Hair follicle dermal papilla cell (primary cell): ENCODE results near the gene FIZ1. TPM values are rescaled to one million over a fixed set of nuclear protein-coding genes. Genes with fewer than 3 reads are reported as not detected.

Experiments
- total RNA-seq: library from RNA; depleted of rRNA; stranded (reverse); fragments of >200 nt; gene quantifications from 2 replicates; pipeline ENCODE4 v1.2.3, GENCODE V29; 2012

FIZ1 gene
- 3.9 and 7.3 TPM in 2 replicates for total RNA-seq

GRCh38 chr19:55599468-55599841, at the start of gene FIZ1:
Gene FIZ1, minus strand, starts transcription at chr19:55599517. Its CDS starts 1,652 bp downstream, at chr19:55597865.

GRCh38 chr19:55647732-55648584, 48.6 kb upstream of the FIZ1 start, which contains the start of gene CCDC106:
Gene CCDC106, plus strand, starts transcription at chr19:55648212. Its CDS starts 835 bp downstream, at chr19:55649047.

GRCh38 chr19:55643003-55643886, 43.9 kb upstream of the FIZ1 start, which contains the start of gene ZNF581:
Gene ZNF581, plus strand, starts transcription at chr19:55643649. Its CDS starts 923 bp downstream, at chr19:55644572.

GRCh38 chr19:55640577-55641425, 41.5 kb upstream of the FIZ1 start, which contains the start of gene ZNF580:
Gene ZNF580, plus strand, starts transcription at chr19:55641002. Its CDS starts 1,507 bp downstream, at chr19:55642509.

GRCh38 chr19:55624109-55625003, 25.0 kb upstream of the FIZ1 start, which contains the start of gene ZNF784:
Gene ZNF784, minus strand, starts transcription at chr19:55624566. Its CDS starts 5 bp downstream, at chr19:55624561.

GRCh38 chr19:55605637-55606470, 6.5 kb upstream of the FIZ1 start, which contains the start of gene ZNF865:
Gene ZNF865, plus strand, starts transcription at chr19:55605647. Its CDS starts 7,972 bp downstream, at chr19:55613619.

GRCh38 chr19:55599842-55600661, 735 bp upstream of the FIZ1 start, which contains the start of gene ZNF524:
Gene ZNF524, plus strand, starts transcription at chr19:55600288. Its CDS starts 1,825 bp downstream, at chr19:55602113.

GRCh38 chr19:55580628-55581144, 18.6 kb downstream of the FIZ1 start, which contains the start of gene ZNF579:
Gene ZNF579, minus strand, starts transcription at chr19:55580848. Its CDS starts 1,209 bp downstream, at chr19:55579639.

GRCh38 chr19:55545443-55545842, 53.9 kb downstream of the FIZ1 start, which contains the start of gene SBK3:
Gene SBK3, minus strand, starts transcription at chr19:55545543. Its CDS starts 0 bp downstream, at chr19:55545543.

Other genes with a start within 250 kb of the FIZ1 start
- not detected in 2 replicates for gene COX6B2, start 244.8 kb downstream of the FIZ1 start, total RNA-seq
- not detected in 2 replicates for gene GARIN5B, start 236.3 kb downstream of the FIZ1 start, total RNA-seq
- gene IL11, start 229.1 kb downstream of the FIZ1 start, total RNA-seq = 1.8 and 3.9 TPM in 2 replicates
- not detected in 2 replicates for gene TMEM190, start 222.7 kb downstream of the FIZ1 start, total RNA-seq
- gene TMEM238, start 215.2 kb downstream of the FIZ1 start, total RNA-seq = 0.16 TPM in 1 of 2 replicates, not detected in the other
- gene RPL28, start 213.6 kb downstream of the FIZ1 start, total RNA-seq = 184 and 254 TPM in 2 replicates
- 26.6 and 29.0 TPM in 2 replicates for gene UBE2S, start 191.7 kb downstream of the FIZ1 start, total RNA-seq
- gene SHISA7, start 156.2 kb downstream of the FIZ1 start, total RNA-seq = not detected in 2 replicates
- gene ISOC2, start 137.9 kb downstream of the FIZ1 start, total RNA-seq = 80.3 and 91.3 TPM in 2 replicates
- gene C19orf85, start 134.8 kb downstream of the FIZ1 start, total RNA-seq = not detected in 2 replicates
- gene ZNF628, start 122.9 kb downstream of the FIZ1 start, total RNA-seq = 3.2 and 4.9 TPM in 2 replicates
- gene NAT14, start 114.3 kb downstream of the FIZ1 start, total RNA-seq = 14.1 and 14.5 TPM in 2 replicates
- 48.0 and 60.0 TPM in 2 replicates for gene SSC5D, start 111.1 kb downstream of the FIZ1 start, total RNA-seq
- 0.16 TPM in 1 of 2 replicates, not detected in the other for gene SBK2, start 62.4 kb downstream of the FIZ1 start, total RNA-seq
- 0.12 and 0.81 TPM in 2 replicates for gene SBK3, start 54.0 kb downstream of the FIZ1 start, total RNA-seq
- gene ZNF579, start 18.7 kb downstream of the FIZ1 start, total RNA-seq = 8.9 and 9.4 TPM in 2 replicates
- 10.2 and 10.4 TPM in 2 replicates for gene ZNF524, start 771 bp upstream of the FIZ1 start, total RNA-seq
- 1.7 and 2.4 TPM in 2 replicates for gene ZNF865, start 6.1 kb upstream of the FIZ1 start, total RNA-seq
- 7.0 and 8.5 TPM in 2 replicates for gene ZNF784, start 25.0 kb upstream of the FIZ1 start, total RNA-seq
- 7.0 and 8.6 TPM in 2 replicates for gene ZNF580, start 41.5 kb upstream of the FIZ1 start, total RNA-seq
- gene ZNF581, start 44.1 kb upstream of the FIZ1 start, total RNA-seq = 19.3 and 22.2 TPM in 2 replicates
- gene CCDC106, start 48.7 kb upstream of the FIZ1 start, total RNA-seq = 11.8 and 13.3 TPM in 2 replicates
- 84.6 and 96.1 TPM in 2 replicates for gene U2AF2, start 55.5 kb upstream of the FIZ1 start, total RNA-seq
- gene EPN1, start 75.7 kb upstream of the FIZ1 start, total RNA-seq = 79.2 and 93.9 TPM in 2 replicates
- gene NLRP9, start 138.9 kb upstream of the FIZ1 start, total RNA-seq = not detected in 2 replicates
- not detected in 2 replicates for gene RFPL4A, start 159.6 kb upstream of the FIZ1 start, total RNA-seq
- gene RFPL4AL1, start 169.6 kb upstream of the FIZ1 start, total RNA-seq = not detected in 2 replicates
- under 0.01 TPM in 1 of 2 replicates, not detected in the other for gene NLRP11, start 232.5 kb upstream of the FIZ1 start, total RNA-seq
- gene NLRP4, start 237.0 kb upstream of the FIZ1 start, total RNA-seq = not detected in 2 replicates